HG02759 (cell line): ENCODE measurements around the gene HS1BP3.

ENCODE experiments used
- ATAC-seq: cut with Tn5 transposase; IDR thresholded peaks from one replicate; pipeline ENCODE4 v1.9.1; 2021; ENCODE audit warnings: mild to moderate bottlenecking, moderate library complexity; ENCODE audit not compliant: unreplicated experiment

Gene HS1BP3

GRCh38 chr2:20664431-20665242 is 13.7 kb upstream of the HS1BP3 start:
- no peak for ATAC-seq

- no peak for ATAC-seq
Measured at GRCh38 chr2:20664071-20664390, 13.1 kb upstream of the HS1BP3 start.

GRCh38 chr2:20663196-20664070 is 12.5 kb upstream of the HS1BP3 start:
- ATAC-seq, result no peak

GRCh38 chr2:20662308-20662937 is 11.5 kb upstream of the HS1BP3 start:
- no peak for ATAC-seq

- ATAC-seq, result peak; percentile 73
Measured at GRCh38 chr2:20661421-20662307, 10.8 kb upstream of the HS1BP3 start.

- no peak for ATAC-seq
Measured at GRCh38 chr2:20660506-20661420, 9.9 kb upstream of the HS1BP3 start.

- no peak for ATAC-seq
Measured at GRCh38 chr2:20657522-20658235, 6.8 kb upstream of the HS1BP3 start.

GRCh38 chr2:20656561-20656960 is 5.7 kb upstream of the HS1BP3 start:
- no peak for ATAC-seq

- ATAC-seq, result no peak
Measured at GRCh38 chr2:20654535-20654813, 3.6 kb upstream of the HS1BP3 start.

- ATAC-seq, result no peak
Measured at GRCh38 chr2:20653695-20654534, 3.0 kb upstream of the HS1BP3 start.

GRCh38 chr2:20652673-20653575 is 2.0 kb upstream of the HS1BP3 start:
- ATAC-seq, result no peak

GRCh38 chr2:20652141-20652540 is 1.2 kb upstream of the HS1BP3 start:
- ATAC-seq, result no peak

- no peak for ATAC-seq
Measured at GRCh38 chr2:20651731-20652099, 817 bp upstream of the HS1BP3 start.

GRCh38 chr2:20650393-20650876 is 463 bp downstream of the HS1BP3 start:
- ATAC-seq, result no peak

GRCh38 chr2:20649976-20650375 is 922 bp downstream of the HS1BP3 start:
- ATAC-seq, result no peak

GRCh38 chr2:20649576-20649975 is 1.3 kb downstream of the HS1BP3 start:
- ATAC-seq, result no peak

- ATAC-seq, result no peak
Measured at GRCh38 chr2:20648831-20649230, 2.1 kb downstream of the HS1BP3 start.
